NCI-H1092 (cell line): ENCODE data around the gene FAM25G.
"Not testable (repeated sequence)": the region's sequence is repeated elsewhere in the genome, so short reads cannot be mapped to it uniquely, and the experiment has no call there.

Source experiments
- DNase-seq: peaks from one replicate; lab custom pipeline; 2025; lab: John Stamatoyannopoulos, UW

FAM25G gene

DNA sequence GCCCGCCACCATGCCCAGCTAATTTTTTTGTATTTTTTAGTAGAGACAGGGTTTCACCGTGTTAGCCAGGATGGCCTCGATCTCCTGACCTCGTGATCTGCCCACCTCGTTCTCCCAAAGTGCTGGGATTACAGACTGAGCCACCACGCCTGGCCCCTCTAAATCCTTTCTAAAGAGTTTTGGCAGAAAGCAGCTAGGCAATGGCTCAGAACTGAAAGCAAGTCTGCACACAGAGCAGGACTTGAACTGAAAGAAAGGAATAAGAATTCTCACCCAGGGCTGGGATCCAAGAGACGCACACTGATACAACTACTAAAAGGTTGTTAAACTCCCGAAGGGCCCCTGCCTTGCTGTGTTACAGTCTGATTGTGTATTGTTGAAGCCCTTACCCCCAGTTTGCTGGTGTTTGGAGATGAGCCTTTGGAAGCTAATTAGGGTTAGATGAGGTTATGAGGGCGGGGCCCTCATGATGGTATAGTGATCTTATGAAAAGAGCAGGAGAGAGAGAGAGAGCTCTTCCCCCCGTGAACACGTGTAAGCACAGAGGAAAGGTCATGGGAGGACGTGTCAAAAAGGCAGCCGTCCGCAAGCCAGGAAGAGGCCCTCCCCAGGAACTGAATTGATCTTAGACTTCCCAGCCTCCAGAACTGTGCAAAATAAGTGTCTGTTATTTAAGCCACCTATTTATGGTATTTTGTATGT, 26.1 kb downstream of the FAM25G start:
- not testable (repeated sequence) for DNase-seq

- not testable (repeated sequence) for DNase-seq
These were observed 28.7 kb downstream of the FAM25G start for GRCh38 chr10:47462577-47463358.

DNA sequence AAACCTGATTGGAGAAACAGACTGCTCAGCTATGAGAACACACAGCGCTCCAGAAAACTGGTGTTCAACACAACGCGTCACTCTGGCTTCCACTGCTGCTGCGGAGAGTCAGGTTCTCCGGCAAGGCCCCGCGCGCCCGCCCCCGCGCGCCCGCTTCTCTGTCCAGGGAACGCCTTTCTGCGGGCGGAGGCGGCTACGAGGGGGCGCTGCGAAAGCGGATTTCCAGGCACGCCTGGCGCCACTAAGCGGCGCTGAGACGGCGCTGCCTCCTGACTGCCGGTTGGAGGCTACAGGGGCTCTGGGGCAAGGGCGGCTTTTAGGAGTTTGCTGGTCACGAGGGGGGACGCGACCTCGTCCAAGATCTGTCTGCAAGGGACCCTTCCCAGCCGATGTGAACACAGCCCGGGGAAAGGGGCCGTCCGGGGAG, 30.2 kb downstream of the FAM25G start:
- DNase-seq = not testable (repeated sequence)

GRCh38 chr10:47458466-47459154, 32.9 kb downstream of the FAM25G start:
- DNase-seq = no peak

- DNase-seq = no peak
These were observed 33.7 kb downstream of the FAM25G start for GRCh38 chr10:47457826-47458225.

- no peak for DNase-seq
These were observed 34.0 kb downstream of the FAM25G start for GRCh38 chr10:47457528-47457820.

DNA sequence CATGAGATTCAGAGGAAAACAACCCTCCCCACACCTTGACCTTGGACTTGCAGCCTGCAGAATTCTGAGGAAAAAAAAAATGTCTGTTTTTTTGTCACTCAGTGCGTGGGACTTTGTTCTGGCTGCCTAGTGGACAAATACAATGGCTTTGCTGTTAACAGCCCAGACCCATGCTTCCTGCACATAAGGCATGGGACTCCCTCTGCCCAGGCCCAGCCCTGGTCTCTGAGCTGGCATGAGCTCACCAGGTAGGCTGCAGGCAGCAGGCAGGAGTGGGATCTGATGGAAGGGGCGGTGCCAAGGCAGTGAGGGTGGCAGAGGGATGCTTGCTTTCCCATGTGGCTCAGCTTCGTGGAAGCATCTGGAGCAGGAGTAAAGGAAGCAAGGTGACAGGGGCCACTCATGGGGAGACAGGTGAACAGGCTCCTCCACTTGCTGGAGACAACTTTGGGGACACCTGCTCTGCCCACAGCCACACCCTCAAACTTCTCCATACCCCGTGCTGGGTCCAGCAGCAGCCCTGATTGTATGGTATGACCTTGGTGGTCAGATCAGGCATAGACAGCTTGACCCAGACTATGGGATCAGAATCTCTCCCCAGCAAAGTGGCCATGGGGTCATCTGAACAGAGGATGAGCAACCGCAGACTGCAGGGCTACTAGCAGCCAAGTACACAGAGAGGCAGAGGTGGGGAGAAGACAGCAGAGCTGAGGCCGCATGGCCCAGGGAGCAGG, 34.5 kb downstream of the FAM25G start:
- no peak for DNase-seq

DNA sequence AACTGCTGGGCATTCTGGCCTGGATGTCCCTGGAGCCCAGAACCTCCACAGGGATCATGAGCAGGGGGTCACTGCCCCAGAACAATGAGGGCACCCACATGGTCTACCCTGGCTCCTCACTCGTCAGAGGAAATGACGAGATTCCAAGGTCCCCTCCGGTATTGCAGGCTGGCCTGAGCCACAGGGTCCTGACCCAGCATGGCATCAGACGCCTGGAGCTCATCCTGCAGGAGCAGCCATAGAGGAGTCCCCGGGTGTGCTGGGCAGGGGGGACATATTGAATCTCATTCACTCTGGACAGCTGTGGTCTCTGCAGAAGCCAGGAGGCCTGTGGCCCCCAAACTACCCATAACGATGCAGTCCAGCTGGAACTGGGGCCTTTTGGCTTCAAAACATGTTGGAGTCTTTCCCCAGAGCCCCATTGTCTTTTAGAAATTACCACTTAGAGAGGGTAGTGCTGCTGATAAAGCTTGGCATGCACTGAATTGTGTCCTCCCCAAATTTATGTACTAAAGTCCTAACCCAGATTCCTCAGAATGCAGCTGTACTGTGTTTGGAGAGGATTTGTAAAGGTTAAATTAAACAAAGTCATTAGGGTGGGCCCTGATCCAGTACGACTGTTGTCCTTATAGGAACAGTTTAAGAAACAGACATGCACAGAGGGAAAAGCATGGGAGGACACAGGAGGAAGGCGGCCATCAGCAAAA, 35.3 kb downstream of the FAM25G start:
- no peak for DNase-seq

DNA sequence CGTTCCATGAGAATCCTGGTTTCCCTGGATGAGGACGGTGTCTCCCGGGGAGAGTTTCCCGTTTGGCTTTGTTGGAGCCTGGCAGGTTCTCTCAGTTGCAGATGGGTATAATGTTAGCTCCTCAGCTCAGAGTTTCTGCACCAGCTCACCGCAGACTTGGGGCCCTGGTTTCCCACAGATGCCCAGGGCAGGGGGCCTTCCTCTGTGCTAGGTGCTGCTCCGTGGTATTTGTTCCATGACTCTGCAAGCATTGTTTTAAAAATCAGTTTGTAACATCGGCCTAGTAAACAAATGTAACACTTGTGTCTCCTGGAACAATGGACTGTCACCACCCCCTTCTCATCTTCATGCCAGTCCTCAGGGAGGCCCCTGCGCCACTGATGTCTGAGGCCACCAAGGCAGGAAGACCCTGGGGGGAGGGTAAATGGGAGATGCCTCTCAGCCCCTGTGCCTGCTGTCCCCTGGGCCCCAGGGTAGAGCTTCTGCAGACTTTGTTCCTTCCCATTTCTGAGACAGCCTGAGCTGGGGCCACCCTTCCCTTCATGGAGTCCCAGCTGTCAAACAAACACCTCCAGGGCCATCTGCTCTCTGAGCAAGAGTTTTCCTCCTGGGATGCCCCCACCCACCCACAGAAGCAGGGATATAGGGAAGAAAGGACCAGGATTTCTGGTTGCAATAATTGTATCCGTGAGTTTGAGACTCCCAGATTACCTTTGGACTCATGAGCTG, 36.0 kb downstream of the FAM25G start:
- not testable (repeated sequence) for DNase-seq

DNA sequence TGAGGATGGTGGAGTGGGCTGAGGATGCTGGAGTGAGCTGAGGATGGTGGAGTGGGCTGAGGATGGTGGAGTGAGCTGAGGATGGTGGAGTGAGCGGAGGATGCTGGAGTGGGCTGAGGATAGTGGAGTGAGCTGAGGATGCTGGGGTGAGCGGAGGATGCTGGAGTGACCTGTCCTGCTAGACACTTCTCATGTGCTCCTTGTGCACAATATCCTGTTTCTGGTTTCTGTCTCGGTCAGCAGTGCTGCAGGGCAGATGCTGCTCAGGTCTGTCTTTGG, 36.8 kb downstream of the FAM25G start:
- no peak for DNase-seq

DNA sequence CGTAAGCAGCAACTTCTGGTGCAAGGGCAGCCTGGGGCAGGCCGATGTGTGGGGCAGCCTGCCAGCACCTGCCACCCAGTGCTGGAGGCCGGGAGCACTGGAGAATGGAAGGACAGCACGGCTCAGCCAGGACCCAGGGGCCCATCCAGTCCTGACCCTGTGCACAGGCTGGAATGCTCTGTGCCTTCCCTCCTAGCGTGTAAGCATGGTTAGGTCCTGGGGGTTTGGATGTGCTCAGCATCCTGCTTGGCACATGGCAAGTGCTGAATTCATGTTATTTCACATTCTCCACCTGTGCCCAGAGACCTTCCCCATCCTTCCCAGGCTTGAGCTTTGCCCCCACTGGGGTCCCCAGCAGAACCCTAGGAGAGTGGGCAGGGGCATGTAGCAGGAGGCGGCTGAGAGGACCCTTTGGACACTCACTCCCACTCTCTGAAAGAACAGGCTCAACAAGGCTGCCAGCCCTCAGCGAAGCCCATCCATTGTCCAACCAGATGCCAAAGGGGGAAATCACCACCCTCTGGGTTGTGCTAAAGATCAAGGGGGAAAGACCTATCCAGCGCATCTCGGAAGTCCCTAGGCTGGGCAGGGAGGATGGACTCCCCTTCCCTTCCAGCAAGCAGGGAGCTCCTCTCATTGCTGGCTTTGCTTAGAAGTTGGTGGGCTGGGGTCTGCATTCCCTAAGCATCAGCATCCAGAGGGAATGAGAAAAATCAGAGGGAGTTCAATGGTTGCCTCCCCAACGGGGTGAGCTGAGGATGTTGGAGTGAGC, 37.3 kb downstream of the FAM25G start:
- DNase-seq = no peak

GRCh38 chr10:47453141-47454007, 38.1 kb downstream of the FAM25G start:
- no peak for DNase-seq

DNA sequence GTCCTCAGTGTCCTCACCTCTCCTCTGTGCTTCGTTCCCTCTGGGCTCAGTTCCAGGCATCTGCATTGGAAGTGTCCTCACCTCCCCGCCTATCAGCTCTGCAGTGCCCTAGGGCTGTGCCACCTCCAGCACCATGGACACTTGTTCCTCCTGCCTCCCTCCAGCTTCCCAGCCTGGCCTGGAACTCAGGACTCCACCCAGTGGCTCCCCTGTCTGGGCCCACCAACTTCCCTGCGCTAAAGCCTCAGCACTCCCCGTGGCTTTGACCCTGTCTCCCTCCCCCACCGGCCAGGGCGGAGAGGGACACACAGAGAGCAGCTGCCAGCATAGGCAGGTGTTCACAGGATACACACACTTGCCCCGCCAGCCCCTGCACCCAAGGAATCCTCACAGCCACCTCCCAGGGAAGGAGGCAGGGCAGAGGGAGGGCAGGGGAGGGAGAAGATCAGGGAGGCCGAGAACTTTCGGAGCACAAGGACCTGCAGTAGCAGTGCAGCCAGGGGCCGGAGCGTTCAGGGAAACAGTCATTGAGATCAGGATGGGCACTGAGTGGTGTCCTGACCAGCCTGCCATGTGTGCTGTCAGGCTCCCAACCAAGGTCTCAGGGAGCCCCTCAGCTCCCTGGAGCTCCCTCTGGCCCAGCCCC, 38.9 kb downstream of the FAM25G start:
- peak; percentile 47 for DNase-seq

GRCh38 chr10:47451998-47452494, 39.5 kb downstream of the FAM25G start:
- DNase-seq = no peak

GRCh38 chr10:47451273-47451997, 40.1 kb downstream of the FAM25G start:
- no peak for DNase-seq

GRCh38 chr10:47450442-47450841, 41.1 kb downstream of the FAM25G start:
- no peak for DNase-seq

- DNase-seq = no peak
These were observed 41.5 kb downstream of the FAM25G start for GRCh38 chr10:47449979-47450378.
